ENCODE data around the gene GTPBP1. TPM values are rescaled to one million over a fixed set of nuclear protein-coding genes. Genes with fewer than 3 reads are reported as not detected.
A peak's percentile ranks its signal among the peaks of the same experiment; 100 is the strongest.

The GTPBP1 gene
- total and polyA plus RNA-seq, 2 donors (not counting 1 experiment from before 2014, with no cell fraction given): 77.8 to 174 TPM

GRCh38 chr22:38756711-38757463 is 51.1 kb downstream of the GTPBP1 start:
- Mint-ChIP-seq H3K4me3 (peak overlapping the region; percentile 89), H3K27ac (peak overlapping the region; percentile 89), H3K9me3 (ENCODE audit: insufficient read depth) (no peaks in the 10 kb centered on the region), H3K27me3 (no peaks in the 10 kb centered on the region), H3K4me1 (peaks cover 56% of the 10 kb centered on the region)
- peak overlapping the region; percentile 77 for H3K9ac ChIP-seq (ENCODE audit: low read length)
- ATAC-seq (ENCODE audit: low read depth): no peak
- DNase-seq: peak; percentile 65
- peak overlapping the region; percentile 96 for H3K4me2 ChIP-seq (replicated peaks; ENCODE audit: low read depth, low read length, poor library complexity, severe bottlenecking)
- peaks cover 0 to 15% of the 10 kb centered on the region in 2 experiments for H3K36me3 ChIP-seq (replicated peaks in 1 of 2; ENCODE audit: control extremely low read depth in 1 of 2, control insufficient read depth in 1 of 2, extremely low read depth in 1 of 2, insufficient read depth in 2 of 2, low read length in 1 of 2)
- intact Hi-C loops (cut with micrococcal nuclease): loop anchor here (1.0 to 10.0 kb wide), 5 partner anchors 37 to 1288 kb away; partner anchors contain the start of genes CBX6, DNAL4, NPTXR and RPL3
- H2AFZ ChIP-seq (ENCODE audit: insufficient read depth, low read depth, low read length, poor library complexity, severe bottlenecking): peak overlapping the region; percentile 53
- ChIA-PET POLR2A (interaction anchor here (0.6 to 1.6 kb wide), 4 partner anchors 10 to 132 kb away, joined by 4 to 6 read pairs (median 5); no protein-coding TSS in a partner anchor), CTCF (interaction anchor here (0.8 to 1.9 kb wide), 3 partner anchors 9 to 75 kb away, joined by 3 to 8 read pairs (median 6); partner anchors contain the start of gene TOMM22)
- H4K20me1 ChIP-seq (ENCODE audit: control insufficient read depth, insufficient read depth, low read length, poor library complexity, severe bottlenecking): no peaks in the 10 kb centered on the region
- peaks cover 37% of the 10 kb centered on the region for H3K79me2 ChIP-seq (ENCODE audit: control insufficient read depth, insufficient read depth, low read length)
- WGBS (ENCODE audit: insufficient coverage): 12% methylated on average over 11 of the region's 17 CpGs
- peaks cover 61 to 78% of the 10 kb centered on the region in 2 donors for H3K4me1 ChIP-seq (ENCODE audit: control insufficient read depth in 2 of 2, insufficient read depth in 2 of 2, low read length in 2 of 2)
- TF ChIP-seq EZH2 (IDR thresholded peaks at IDR 0.05; ENCODE audit: borderline replicate concordance, insufficient read depth, low read depth, low read length, poor library complexity, severe bottlenecking) (no peak), CTCF (IDR thresholded peaks at IDR 0.05) (no peak)
- H3K9me3 ChIP-seq (ENCODE audit: control extremely low read depth in 1 of 3, control insufficient read depth in 2 of 3, insufficient read depth in 1 of 3, low read length in 2 of 3): peaks cover 0 to 8% (median 0%) of the 10 kb centered on the region in 3 donors
- peak overlapping the region; percentile 48 to 53 for H3K27ac ChIP-seq (ENCODE audit: low read length in 2 of 2)
- no peaks in the 10 kb centered on the region for H3K27me3 ChIP-seq (replicated peaks in 1 of 4; ENCODE audit: control extremely low read depth in 1 of 4, control insufficient read depth in 3 of 4, insufficient read depth in 4 of 4, low read length in 3 of 4)
- peak overlapping the region; percentile 13 to 97 (median 79) for H3K4me3 ChIP-seq (ENCODE audit: control extremely low read depth in 1 of 5, extremely low read depth in 1 of 5, insufficient read depth in 1 of 5, low read depth in 2 of 5, low read length in 4 of 5)

- H3K9me3 Mint-ChIP-seq (ENCODE audit: insufficient read depth): no peaks in the 10 kb centered on the region
- peaks cover 56 to 73% of the 10 kb centered on the region in 2 donors for H3K4me1 ChIP-seq (ENCODE audit: control insufficient read depth in 2 of 2, insufficient read depth in 2 of 2, low read length in 2 of 2)
- WGBS (ENCODE audit: insufficient coverage): 69% methylated on average over 3 of the region's 4 CpGs
Observed at GRCh38 chr22:38757464-38757757, 51.7 kb downstream of the GTPBP1 start.

More at GRCh38 chr22:38757464-38757757, 51.7 kb downstream of the GTPBP1 start:
- ChIA-PET POLR2A (interaction anchor here (1.6 kb wide), 1 partner anchor 15 kb away, joined by 4 read pairs; no protein-coding TSS in a partner anchor), CTCF (interaction anchor here (1.9 kb wide), 1 partner anchor 9 kb away, joined by 8 read pairs; no protein-coding TSS in a partner anchor)
- no peak for ATAC-seq (ENCODE audit: low read depth)
- Histone ChIP-seq H3K9ac (ENCODE audit: low read length) (no peak overlapping the region), H3K27me3 (replicated peaks in 1 of 4; ENCODE audit: control extremely low read depth in 1 of 4, control insufficient read depth in 3 of 4, insufficient read depth in 4 of 4, low read length in 3 of 4) (no peaks in the 10 kb centered on the region), H2AFZ (ENCODE audit: insufficient read depth, low read depth, low read length, poor library complexity, severe bottlenecking) (no peak overlapping the region), H3K79me2 (ENCODE audit: control insufficient read depth, insufficient read depth, low read length) (peaks cover 33% of the 10 kb centered on the region), H3K36me3 (replicated peaks in 1 of 2; ENCODE audit: control extremely low read depth in 1 of 2, control insufficient read depth in 1 of 2, extremely low read depth in 1 of 2, insufficient read depth in 2 of 2, low read length in 1 of 2) (peaks cover 0 to 9% of the 10 kb centered on the region in 2 experiments), H3K9me3 (ENCODE audit: control extremely low read depth in 1 of 3, control insufficient read depth in 2 of 3, insufficient read depth in 1 of 3, low read length in 2 of 3) (peaks cover 0 to 2% (median 0%) of the 10 kb centered on the region in 3 donors), H3K4me2 (replicated peaks; ENCODE audit: low read depth, low read length, poor library complexity, severe bottlenecking) (peak overlapping the region; percentile 96), H3K27ac (ENCODE audit: low read length in 2 of 2) (peak overlapping the region in 1 of 2 donors; percentile 53), H3K4me3 (ENCODE audit: control extremely low read depth in 1 of 5, extremely low read depth in 1 of 5, insufficient read depth in 1 of 5, low read depth in 2 of 5, low read length in 4 of 5) (no peak overlapping the region), H4K20me1 (ENCODE audit: control insufficient read depth, insufficient read depth, low read length, poor library complexity, severe bottlenecking) (no peaks in the 10 kb centered on the region)
- no peak for DNase-seq
- Mint-ChIP-seq H3K27ac (peak overlapping the region; percentile 89), H3K4me3 (peak overlapping the region; percentile 89), H3K4me1 (peaks cover 51% of the 10 kb centered on the region), H3K27me3 (no peaks in the 10 kb centered on the region)
- intact Hi-C loops (cut with micrococcal nuclease): loop anchor here (2.0 to 10.0 kb wide), 4 partner anchors 85 to 1287 kb away; partner anchors contain the start of genes CBX6, NPTXR and RPL3
- TF ChIP-seq CTCF (IDR thresholded peaks at IDR 0.05) (no peak), EZH2 (IDR thresholded peaks at IDR 0.05; ENCODE audit: borderline replicate concordance, insufficient read depth, low read depth, low read length, poor library complexity, severe bottlenecking) (no peak)
